GM12878 (cell line): ENCODE data around the gene ABCA3. TPM values are rescaled to one million over a fixed set of nuclear protein-coding genes. Genes with fewer than 3 reads are reported as not detected.

Source experiments
- CHD2 ChIP-seq: IDR thresholded peaks from 2 replicates; pipeline ENCODE4 v1.6.1; 2011; ENCODE audit warnings: low read depth, low read length, improper control_type of control experiment, borderline replicate concordance
- MEF2B ChIP-seq: fragments of 450-650 bp; IDR thresholded peaks from 2 replicates; pipeline ENCODE4 v1.6.1; 2018; ENCODE audit warnings: mild to moderate bottlenecking, moderate library complexity; ENCODE audit not compliant: partially characterized antibody, poor library complexity, severe bottlenecking
- NFYA ChIP-seq: IDR thresholded peaks from 2 replicates; pipeline ENCODE4 v1.6.1; 2011; ENCODE audit warnings: low read depth, mild to moderate bottlenecking, low read length, improper control_type of control experiment, borderline replicate concordance
- POLR2AphosphoS5 ChIP-seq: IDR thresholded peaks from 2 replicates; pipeline ENCODE4 v1.6.1; 2011; ENCODE audit warnings: mild to moderate bottlenecking, low read length, inconsistent platforms
- RAD21 ChIP-seq: IDR thresholded peaks from 2 replicates; pipeline ENCODE4 v1.6.1; 2011; ENCODE audit warnings: mild to moderate bottlenecking, low read depth, low read length, moderate library complexity; ENCODE audit not compliant: insufficient read depth
- SMAD1 ChIP-seq: fragments of 450-650 bp; IDR thresholded peaks from 2 replicates; pipeline ENCODE4 v1.6.1; 2018; ENCODE audit warnings: mild to moderate bottlenecking, low read depth; ENCODE audit not compliant: partially characterized antibody
- SMARCA5 ChIP-seq: fragments of 450-650 bp; IDR thresholded peaks from 2 replicates; pipeline ENCODE4 v1.6.1; 2017; ENCODE audit warnings: mild to moderate bottlenecking
- TCF12 ChIP-seq: IDR thresholded peaks from 2 replicates; pipeline ENCODE4 v1.6.1; 2011; ENCODE audit warnings: low read depth, mild to moderate bottlenecking, low read length
- TCF3 ChIP-seq: IDR thresholded peaks from 2 replicates; pipeline ENCODE4 v1.6.1; 2012; ENCODE audit warnings: low read depth, mild to moderate bottlenecking, low read length, borderline replicate concordance; ENCODE audit not compliant: insufficient read depth
- ZNF207 ChIP-seq: fragments of 450-650 bp; IDR thresholded peaks from 2 replicates; pipeline ENCODE4 v1.6.1; 2014; ENCODE audit warnings: antibody characterized with exemption, mild to moderate bottlenecking, borderline replicate concordance
- polyA plus RNA-seq, 11 experiments: library from polyadenylated mRNA; depleted of rRNA in 4 of 11; unstranded in 6 of 11; stranded (reverse) in 5 of 11; fragments of >200 nt; fragmentation: Nextera tagmentation in 4 of 11; fragmentation: Illumina TruSeq in 1 of 11; extraction: Ambion mirVana in 4 of 11; extraction: Trizol in 1 of 11; gene quantifications; 1 replicate in 1 of 11; 2 replicates in 10 of 11; pipeline versions ENCODE4 v1.2.1 to v1.2.3, GENCODE V29; 2011 to 2016; ENCODE audit warnings: inconsistent platforms in 2 of 11, missing spikeins in 2 of 11, low read depth in 1 of 11
- total RNA-seq, 4 experiments: library from RNA; depleted of rRNA in 3 of 4; stranded (reverse); fragments of >200 nt in 3 of 4; fragmentation: Illumina TruSeq in 1 of 4; extraction: Trizol in 1 of 4; gene quantifications; 2 replicates each; pipeline versions ENCODE4 v1.2.1 to v1.2.3, GENCODE V29; 2013 to 2021
- TF ChIP-seq, protein P1 (sequence below): fragments of 450-650 bp; formaldehyde crosslinking; IDR thresholded peaks from 2 replicates; pipeline ENCODE4 v1.5.0; 2022; ENCODE audit warnings: mild to moderate bottlenecking, missing genetic modification characterization
- TF ChIP-seq, protein P2 (sequence below): fragments of 450-650 bp; IDR thresholded peaks from 2 replicates; pipeline ENCODE4 v1.6.1; 2017; ENCODE audit warnings: mild to moderate bottlenecking
- TF ChIP-seq, protein P3 (sequence below): IDR thresholded peaks from 2 replicates; pipeline ENCODE4 v1.6.1; 2011; ENCODE audit warnings: low read depth, low read length, improper control_type of control experiment, borderline replicate concordance
- TF ChIP-seq, protein P4 (sequence below), 3 experiments: IDR thresholded peaks in 2 of 3; conservative IDR thresholded peaks in 1 of 3; 2 replicates each; pipeline ENCODE4 v1.5.1; 2011; ENCODE audit warnings: low read depth in 3 of 3, low read length in 3 of 3, mild to moderate bottlenecking in 3 of 3, control low read depth in 2 of 3, moderate library complexity in 2 of 3, inconsistent platforms in 1 of 3, mixed read lengths in 1 of 3; ENCODE audit not compliant: control insufficient read depth in 2 of 3, insufficient read depth in 1 of 3; ENCODE audit errors: extremely low read depth in 1 of 3

ABCA3 gene
- total and polyA plus RNA-seq, 10 of the 15 experiments (the other 5 are each of a cell fraction or from before 2014, with no cell fraction given) = 0.71 to 17.6 (median 6.7) TPM

DNA sequence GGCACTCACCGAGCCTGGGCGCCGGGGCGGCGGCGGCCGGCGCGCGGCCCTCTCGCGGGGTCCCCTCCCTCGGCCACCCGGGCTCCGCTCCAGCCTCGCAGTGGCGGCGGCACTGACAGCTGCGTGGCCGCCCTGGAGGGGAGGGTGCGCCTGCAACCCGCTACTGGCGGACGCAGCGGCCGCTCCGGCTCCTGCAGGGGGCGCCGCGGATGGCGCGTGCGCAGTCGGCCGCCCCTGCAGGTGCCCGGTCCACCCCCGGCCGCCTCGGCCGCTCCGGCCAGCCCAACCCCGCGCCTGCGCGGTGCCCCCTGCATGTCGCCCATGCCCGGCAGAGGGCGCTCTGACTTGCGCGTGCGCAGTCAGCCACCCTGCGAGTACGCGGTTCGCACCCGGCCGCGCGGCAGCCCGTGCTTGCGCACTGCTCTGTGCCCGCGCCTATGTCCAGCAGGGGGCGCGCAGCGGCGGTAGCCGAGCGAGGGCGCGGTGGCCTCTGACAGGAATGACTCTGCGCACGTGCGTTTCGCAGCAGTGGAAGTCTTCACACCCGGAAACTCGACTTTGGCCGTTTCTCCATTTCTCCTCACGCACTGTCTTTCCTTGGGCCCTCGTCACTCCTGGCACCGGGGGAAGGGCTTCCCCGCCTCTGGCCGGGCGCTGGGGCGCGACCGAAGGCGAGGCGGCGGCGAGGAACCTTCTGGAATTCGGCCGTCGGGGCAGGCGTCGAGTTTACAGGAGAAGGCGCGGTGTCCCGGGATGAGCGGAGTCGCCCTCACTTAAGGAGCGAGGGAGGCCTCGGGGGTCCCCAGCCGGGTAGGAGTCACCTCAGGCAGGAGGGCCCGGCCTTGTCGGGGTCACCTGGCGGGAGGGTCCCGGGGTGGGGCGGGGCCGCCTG, at the start of gene ABCA3 (continued):
- TF ChIP-seq, protein P1, sequence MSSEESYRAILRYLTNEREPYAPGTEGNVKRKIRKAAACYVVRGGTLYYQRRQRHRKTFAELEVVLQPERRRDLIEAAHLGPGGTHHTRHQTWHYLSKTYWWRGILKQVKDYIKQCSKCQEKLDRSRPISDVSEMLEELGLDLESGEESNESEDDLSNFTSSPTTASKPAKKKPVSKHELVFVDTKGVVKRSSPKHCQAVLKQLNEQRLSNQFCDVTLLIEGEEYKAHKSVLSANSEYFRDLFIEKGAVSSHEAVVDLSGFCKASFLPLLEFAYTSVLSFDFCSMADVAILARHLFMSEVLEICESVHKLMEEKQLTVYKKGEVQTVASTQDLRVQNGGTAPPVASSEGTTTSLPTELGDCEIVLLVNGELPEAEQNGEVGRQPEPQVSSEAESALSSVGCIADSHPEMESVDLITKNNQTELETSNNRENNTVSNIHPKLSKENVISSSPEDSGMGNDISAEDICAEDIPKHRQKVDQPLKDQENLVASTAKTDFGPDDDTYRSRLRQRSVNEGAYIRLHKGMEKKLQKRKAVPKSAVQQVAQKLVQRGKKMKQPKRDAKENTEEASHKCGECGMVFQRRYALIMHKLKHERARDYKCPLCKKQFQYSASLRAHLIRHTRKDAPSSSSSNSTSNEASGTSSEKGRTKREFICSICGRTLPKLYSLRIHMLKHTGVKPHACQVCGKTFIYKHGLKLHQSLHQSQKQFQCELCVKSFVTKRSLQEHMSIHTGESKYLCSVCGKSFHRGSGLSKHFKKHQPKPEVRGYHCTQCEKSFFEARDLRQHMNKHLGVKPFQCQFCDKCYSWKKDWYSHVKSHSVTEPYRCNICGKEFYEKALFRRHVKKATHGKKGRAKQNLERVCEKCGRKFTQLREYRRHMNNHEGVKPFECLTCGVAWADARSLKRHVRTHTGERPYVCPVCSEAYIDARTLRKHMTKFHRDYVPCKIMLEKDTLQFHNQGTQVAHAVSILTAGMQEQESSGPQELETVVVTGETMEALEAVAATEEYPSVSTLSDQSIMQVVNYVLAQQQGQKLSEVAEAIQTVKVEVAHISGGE (CRISPR knock-in tag) = no peak
- TF ChIP-seq RAD21 = peak; percentile 62
- TF ChIP-seq SMAD1 = no peak
- TF ChIP-seq CHD2 = no peak
- TF ChIP-seq, protein P2, sequence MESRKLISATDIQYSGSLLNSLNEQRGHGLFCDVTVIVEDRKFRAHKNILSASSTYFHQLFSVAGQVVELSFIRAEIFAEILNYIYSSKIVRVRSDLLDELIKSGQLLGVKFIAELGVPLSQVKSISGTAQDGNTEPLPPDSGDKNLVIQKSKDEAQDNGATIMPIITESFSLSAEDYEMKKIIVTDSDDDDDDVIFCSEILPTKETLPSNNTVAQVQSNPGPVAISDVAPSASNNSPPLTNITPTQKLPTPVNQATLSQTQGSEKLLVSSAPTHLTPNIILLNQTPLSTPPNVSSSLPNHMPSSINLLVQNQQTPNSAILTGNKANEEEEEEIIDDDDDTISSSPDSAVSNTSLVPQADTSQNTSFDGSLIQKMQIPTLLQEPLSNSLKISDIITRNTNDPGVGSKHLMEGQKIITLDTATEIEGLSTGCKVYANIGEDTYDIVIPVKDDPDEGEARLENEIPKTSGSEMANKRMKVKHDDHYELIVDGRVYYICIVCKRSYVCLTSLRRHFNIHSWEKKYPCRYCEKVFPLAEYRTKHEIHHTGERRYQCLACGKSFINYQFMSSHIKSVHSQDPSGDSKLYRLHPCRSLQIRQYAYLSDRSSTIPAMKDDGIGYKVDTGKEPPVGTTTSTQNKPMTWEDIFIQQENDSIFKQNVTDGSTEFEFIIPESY = peak; percentile 56; the same call in 1 of the 2 replicates
- peak; percentile 99; the same call in 1 of the 2 replicates for TF ChIP-seq ZNF207
- no peak for TF ChIP-seq TCF3
- TF ChIP-seq TCF12 = peak; percentile 50; the same call in 1 of the 2 replicates
- TF ChIP-seq, protein P3, sequence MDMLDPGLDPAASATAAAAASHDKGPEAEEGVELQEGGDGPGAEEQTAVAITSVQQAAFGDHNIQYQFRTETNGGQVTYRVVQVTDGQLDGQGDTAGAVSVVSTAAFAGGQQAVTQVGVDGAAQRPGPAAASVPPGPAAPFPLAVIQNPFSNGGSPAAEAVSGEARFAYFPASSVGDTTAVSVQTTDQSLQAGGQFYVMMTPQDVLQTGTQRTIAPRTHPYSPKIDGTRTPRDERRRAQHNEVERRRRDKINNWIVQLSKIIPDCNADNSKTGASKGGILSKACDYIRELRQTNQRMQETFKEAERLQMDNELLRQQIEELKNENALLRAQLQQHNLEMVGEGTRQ = peak; percentile 2; the same call in 1 of the 2 replicates
- no peak for TF ChIP-seq POLR2AphosphoS5
- TF ChIP-seq, protein P4, sequence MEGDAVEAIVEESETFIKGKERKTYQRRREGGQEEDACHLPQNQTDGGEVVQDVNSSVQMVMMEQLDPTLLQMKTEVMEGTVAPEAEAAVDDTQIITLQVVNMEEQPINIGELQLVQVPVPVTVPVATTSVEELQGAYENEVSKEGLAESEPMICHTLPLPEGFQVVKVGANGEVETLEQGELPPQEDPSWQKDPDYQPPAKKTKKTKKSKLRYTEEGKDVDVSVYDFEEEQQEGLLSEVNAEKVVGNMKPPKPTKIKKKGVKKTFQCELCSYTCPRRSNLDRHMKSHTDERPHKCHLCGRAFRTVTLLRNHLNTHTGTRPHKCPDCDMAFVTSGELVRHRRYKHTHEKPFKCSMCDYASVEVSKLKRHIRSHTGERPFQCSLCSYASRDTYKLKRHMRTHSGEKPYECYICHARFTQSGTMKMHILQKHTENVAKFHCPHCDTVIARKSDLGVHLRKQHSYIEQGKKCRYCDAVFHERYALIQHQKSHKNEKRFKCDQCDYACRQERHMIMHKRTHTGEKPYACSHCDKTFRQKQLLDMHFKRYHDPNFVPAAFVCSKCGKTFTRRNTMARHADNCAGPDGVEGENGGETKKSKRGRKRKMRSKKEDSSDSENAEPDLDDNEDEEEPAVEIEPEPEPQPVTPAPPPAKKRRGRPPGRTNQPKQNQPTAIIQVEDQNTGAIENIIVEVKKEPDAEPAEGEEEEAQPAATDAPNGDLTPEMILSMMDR (IDR thresholded peaks at IDR 0.05 in 2 of 3, conservative IDR thresholded peaks at IDR 0.05 in 1 of 3; ENCODE audit: control insufficient read depth in 2 of 3, extremely low read depth in 1 of 3, insufficient read depth in 1 of 3, low read depth in 3 of 3, low read length in 3 of 3) = peak; percentile 92 to 100 (median 94)
- TF ChIP-seq SMARCA5 = peak; percentile 95
- TF ChIP-seq MEF2B = peak; percentile 46
- TF ChIP-seq NFYA = no peak
